Measurements from ENCODE around the gene BARHL2. TPM values are rescaled to one million over a fixed set of nuclear protein-coding genes. Genes with fewer than 3 reads are reported as not detected.

BARHL2 gene
- total and polyA plus RNA-seq, 10 of the 15 experiments (the other 5 are each of a cell fraction or from before 2014, with no cell fraction given): not detected

- Histone ChIP-seq H3K27ac (ENCODE audit: control insufficient read depth, insufficient read depth) (no peak overlapping the region), H3K9ac (ENCODE audit: control insufficient read depth, insufficient read depth, low read length) (no peak overlapping the region), H2AFZ (ENCODE audit: control insufficient read depth, low read depth, low read length) (no peak overlapping the region), H3K36me3 (ENCODE audit: control insufficient read depth in 2 of 2, insufficient read depth in 2 of 2, low read length in 1 of 2) (no peaks in the 10 kb centered on the region), H3K9me3 (replicated peaks; ENCODE audit: control insufficient read depth, insufficient read depth, low read length) (peaks cover 1% of the 10 kb centered on the region; the same call in 2 of the 3 replicates), H3K4me2 (ENCODE audit: control insufficient read depth, insufficient read depth) (no peak overlapping the region; the same call in 1 of the 2 replicates), H3K79me2 (ENCODE audit: control insufficient read depth, insufficient read depth, low read length) (no peaks in the 10 kb centered on the region), H3K27me3 (replicated peaks in 1 of 2; ENCODE audit: control insufficient read depth in 2 of 2, insufficient read depth in 2 of 2, low read length in 1 of 2) (peaks cover 19 to 29% of the 10 kb centered on the region in 2 experiments), H3K4me3 (no peak overlapping the region), H3K4me1 (ENCODE audit: control insufficient read depth, insufficient read depth, low read length) (no peaks in the 10 kb centered on the region), H4K20me1 (ENCODE audit: control insufficient read depth, insufficient read depth) (no peaks in the 10 kb centered on the region)
- ATAC-seq (no peak), FAIRE-seq (no peak), DNase-seq (ENCODE audit: low read depth, low spot score) (no peak)
- RAD21 ChIA-PET (ENCODE audit: unreplicated experiment): no interaction called here
- in situ Hi-C loops (cut with MboI) (no loop called here), intact Hi-C loops (cut with micrococcal nuclease; ENCODE audit: unreplicated experiment) (no loop called here)
- 77% methylated on average over 56 of the region's 94 CpGs for WGBS (ENCODE audit: insufficient coverage, insufficient replicate concordance, low lambda C conversion rate, missing lambda C conversion rate)
- no TSS peak for BruUV-seq (replicated peaks)
- SMC1A ChIA-PET (ENCODE audit: uncharacterized antibody, unreplicated experiment): no interaction called here
- no peak for TF ChIP-seq RB1 (IDR thresholded peaks at IDR 0.05; ENCODE audit: borderline replicate concordance)
- no peak for TF ChIP-seq TAF1 (IDR thresholded peaks at IDR 0.05; ENCODE audit: borderline replicate concordance, low read depth, low read length)
- no peak for TF ChIP-seq NFXL1 (IDR thresholded peaks at IDR 0.05; ENCODE audit: borderline replicate concordance)
- TF ChIP-seq YBX1 (IDR thresholded peaks at IDR 0.05): no peak
- TF ChIP-seq SMAD5 (IDR thresholded peaks at IDR 0.05; ENCODE audit: low read depth): no peak
- CTCF ChIA-PET: no interaction called here
- POLR2A ChIA-PET: no interaction called here
These were observed 736 bp upstream of the BARHL2 start for GRCh38 chr1:90717665-90718410.

- Histone ChIP-seq H3K9ac (ENCODE audit: control insufficient read depth, insufficient read depth, low read length) (no peak overlapping the region), H3K4me3 (no peak overlapping the region), H3K36me3 (ENCODE audit: control insufficient read depth in 2 of 2, insufficient read depth in 2 of 2, low read length in 1 of 2) (no peaks in the 10 kb centered on the region), H3K9me3 (replicated peaks; ENCODE audit: control insufficient read depth, insufficient read depth, low read length) (peaks cover 1% of the 10 kb centered on the region; the same call in 2 of the 3 replicates), H4K20me1 (ENCODE audit: control insufficient read depth, insufficient read depth) (no peaks in the 10 kb centered on the region), H2AFZ (ENCODE audit: control insufficient read depth, low read depth, low read length) (no peak overlapping the region), H3K4me1 (ENCODE audit: control insufficient read depth, insufficient read depth, low read length) (no peaks in the 10 kb centered on the region), H3K27ac (ENCODE audit: control insufficient read depth, insufficient read depth) (no peak overlapping the region), H3K27me3 (replicated peaks in 1 of 2; ENCODE audit: control insufficient read depth in 2 of 2, insufficient read depth in 2 of 2, low read length in 1 of 2) (peaks cover 24 to 32% of the 10 kb centered on the region in 2 experiments), H3K4me2 (ENCODE audit: control insufficient read depth, insufficient read depth) (no peak overlapping the region), H3K79me2 (ENCODE audit: control insufficient read depth, insufficient read depth, low read length) (no peaks in the 10 kb centered on the region)
- ATAC-seq: no peak
- TF ChIP-seq CEBPB (IDR thresholded peaks at IDR 0.05; ENCODE audit: borderline replicate concordance in 1 of 2, low read depth in 2 of 2, low read length in 2 of 2) (no peak), ZNF274 (IDR thresholded peaks at IDR 0.05; ENCODE audit: insufficient read depth, insufficient read length) (no peak), BRCA1 (IDR thresholded peaks at IDR 0.05; ENCODE audit: low read depth, low read length) (no peak), MEF2B (IDR thresholded peaks at IDR 0.05; ENCODE audit: partially characterized antibody, poor library complexity, severe bottlenecking) (no peak), SREBF1 (IDR thresholded peaks at IDR 0.05; ENCODE audit: low read length) (no peak), ZBED1 (IDR thresholded peaks at IDR 0.05; ENCODE audit: borderline replicate concordance) (no peak), CEBPZ (IDR thresholded peaks at IDR 0.05; ENCODE audit: low read depth, low read length) (no peak)
- no peak for DNase-seq (ENCODE audit: low read depth, low spot score)
- intact Hi-C loops (cut with micrococcal nuclease; ENCODE audit: unreplicated experiment) (no loop called here), in situ Hi-C loops (cut with MboI) (no loop called here)
- SMC1A ChIA-PET (ENCODE audit: uncharacterized antibody, unreplicated experiment): no interaction called here
- no TSS peak for BruUV-seq (replicated peaks)
- CTCF ChIA-PET: no interaction called here
- POLR2A ChIA-PET: no interaction called here
- FAIRE-seq: no peak
- WGBS (ENCODE audit: insufficient coverage, insufficient replicate concordance, low lambda C conversion rate, missing lambda C conversion rate): 86% methylated on average over 14 of the region's 37 CpGs
- RAD21 ChIA-PET (ENCODE audit: unreplicated experiment): no interaction called here
These were observed 208 bp upstream of the BARHL2 start for GRCh38 chr1:90717356-90717664.
